ENCODE data around the gene GRAMD4. TPM values are rescaled to one million over a fixed set of nuclear protein-coding genes. Genes with fewer than 3 reads are reported as not detected.

The GRAMD4 gene
- total RNA-seq, 1 experiment from 2014 or later: 19.8 TPM

DNA sequence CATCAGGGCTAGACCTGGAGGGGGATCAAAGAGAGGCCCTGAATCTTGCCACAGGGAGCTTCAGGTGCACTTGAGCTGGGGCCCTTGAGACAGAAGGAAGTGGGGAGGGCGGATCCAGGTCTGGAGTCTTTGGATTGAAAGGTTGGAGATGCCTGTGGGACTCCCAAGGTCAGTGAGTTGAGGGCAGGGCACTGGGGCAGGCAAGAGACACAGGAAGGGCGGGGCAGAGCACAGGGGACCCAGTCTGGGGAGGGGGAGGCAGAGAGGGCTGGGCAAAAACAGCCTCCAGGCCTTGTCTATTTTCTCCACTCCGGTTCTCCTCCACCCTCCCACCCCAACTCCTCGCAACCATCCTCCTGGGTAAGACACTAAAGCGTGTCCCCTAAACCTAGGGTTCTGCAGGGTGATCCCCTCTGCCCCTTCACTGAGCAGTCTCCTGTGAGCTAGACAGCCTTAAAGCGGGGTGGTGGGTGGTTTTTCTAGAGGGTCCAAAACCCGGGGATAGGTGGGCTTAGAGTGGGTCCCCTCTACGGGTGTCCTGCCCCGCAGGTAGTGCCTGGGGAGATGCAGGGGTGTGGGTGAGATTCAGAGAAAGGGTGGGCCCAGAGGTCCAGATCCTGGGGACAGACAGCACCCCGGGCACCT lies 44.2 kb upstream of the GRAMD4 start:
- H3K79me1 ChIP-seq (ENCODE audit: insufficient read depth, low read depth, low read length, poor library complexity, severe bottlenecking): no peaks in the 10 kb centered on the region
- no peak overlapping the region for H3K18ac ChIP-seq (ENCODE audit: insufficient read length, low read depth, low read length)
- no peaks in the 10 kb centered on the region; the same call in 1 of the 2 replicates for H3K27me3 ChIP-seq (ENCODE audit: insufficient read depth, low read length)
- H3K56ac ChIP-seq (ENCODE audit: insufficient read length, low read depth, low read length): no peak overlapping the region
- H3K9me3 Mint-ChIP-seq: peaks cover 9 to 10% of the 10 kb centered on the region in 2 experiments
- no peak overlapping the region for H3K14ac ChIP-seq (ENCODE audit: insufficient read depth, low read length)
- peaks cover 8% of the 10 kb centered on the region for H3K23me2 ChIP-seq (ENCODE audit: insufficient read length, low read depth, low read length, poor library complexity, severe bottlenecking)
- no peak overlapping the region for H3T11ph ChIP-seq (ENCODE audit: low read length)
- H4K91ac ChIP-seq (ENCODE audit: insufficient read length, low read depth, low read length): no peak overlapping the region
- no peak overlapping the region for H3K27ac ChIP-seq (ENCODE audit: insufficient read length, low read depth, low read length)
- DNase-seq: peak; percentile 74
- H4K20me1 ChIP-seq (ENCODE audit: control insufficient read depth, insufficient read depth, insufficient read length): no peaks in the 10 kb centered on the region
- H3K9ac ChIP-seq (ENCODE audit: extremely low read depth, insufficient read length, low read length): no peak overlapping the region
- peaks cover 34% of the 10 kb centered on the region for H3K27me3 Mint-ChIP-seq (ENCODE audit: low read depth)
- no peak overlapping the region for H2BK5ac ChIP-seq (ENCODE audit: insufficient read length, low read length)
- no peaks in the 10 kb centered on the region for H3K9me3 ChIP-seq (ENCODE audit: control insufficient read depth, low read depth, low read length)
- no peaks in the 10 kb centered on the region for H3K79me2 ChIP-seq (ENCODE audit: insufficient read depth, low read length)
- peaks cover 35 to 46% of the 10 kb centered on the region in 2 experiments for H3K4me1 Mint-ChIP-seq
- peak overlapping the region; percentile 20 for H3K4me2 ChIP-seq (ENCODE audit: insufficient read depth, insufficient read length, low read length)
- no peak overlapping the region for H2AK5ac ChIP-seq (ENCODE audit: insufficient read length, low read length)
- WGBS (ENCODE audit: extremely low coverage, insufficient read length, low lambda C conversion rate): no CpG with 5 or more reads among the region's 10 CpGs
- peak overlapping the region in 2 of 3 experiments; percentile 28 to 65; a peak in 1 of 7 replicates for H3K27ac Mint-ChIP-seq
- no peak overlapping the region for H4K5ac ChIP-seq (ENCODE audit: insufficient read length, low read depth, low read length)
- no peak overlapping the region for H2BK15ac ChIP-seq (ENCODE audit: low read depth, low read length)
- no peaks in the 10 kb centered on the region for H3K4me1 ChIP-seq (ENCODE audit: insufficient read depth, low read length)
- peak overlapping the region; percentile 70 to 83 for H3K4me3 Mint-ChIP-seq
- H2BK120ac ChIP-seq (ENCODE audit: low read depth, low read length, poor library complexity, severe bottlenecking): no peak overlapping the region
- TF ChIP-seq, protein P1, sequence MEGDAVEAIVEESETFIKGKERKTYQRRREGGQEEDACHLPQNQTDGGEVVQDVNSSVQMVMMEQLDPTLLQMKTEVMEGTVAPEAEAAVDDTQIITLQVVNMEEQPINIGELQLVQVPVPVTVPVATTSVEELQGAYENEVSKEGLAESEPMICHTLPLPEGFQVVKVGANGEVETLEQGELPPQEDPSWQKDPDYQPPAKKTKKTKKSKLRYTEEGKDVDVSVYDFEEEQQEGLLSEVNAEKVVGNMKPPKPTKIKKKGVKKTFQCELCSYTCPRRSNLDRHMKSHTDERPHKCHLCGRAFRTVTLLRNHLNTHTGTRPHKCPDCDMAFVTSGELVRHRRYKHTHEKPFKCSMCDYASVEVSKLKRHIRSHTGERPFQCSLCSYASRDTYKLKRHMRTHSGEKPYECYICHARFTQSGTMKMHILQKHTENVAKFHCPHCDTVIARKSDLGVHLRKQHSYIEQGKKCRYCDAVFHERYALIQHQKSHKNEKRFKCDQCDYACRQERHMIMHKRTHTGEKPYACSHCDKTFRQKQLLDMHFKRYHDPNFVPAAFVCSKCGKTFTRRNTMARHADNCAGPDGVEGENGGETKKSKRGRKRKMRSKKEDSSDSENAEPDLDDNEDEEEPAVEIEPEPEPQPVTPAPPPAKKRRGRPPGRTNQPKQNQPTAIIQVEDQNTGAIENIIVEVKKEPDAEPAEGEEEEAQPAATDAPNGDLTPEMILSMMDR (conservative IDR thresholded peaks at IDR 0.05): no peak
- H3K36me3 Mint-ChIP-seq (ENCODE audit: insufficient read depth in 1 of 3, low read depth in 3 of 3): peaks cover 0 to 5% (median 0%) of the 10 kb centered on the region in 3 experiments; a peak in 2 of 7 replicates
- no peak overlapping the region for H2BK20ac ChIP-seq (ENCODE audit: low read depth, low read length, poor library complexity, severe bottlenecking)
- no peak overlapping the region for H3K23ac ChIP-seq (ENCODE audit: insufficient read length, low read depth, low read length)
- no peak overlapping the region for H3K4ac ChIP-seq (ENCODE audit: low read depth, low read length)
- H4K8ac ChIP-seq (replicated peaks; ENCODE audit: insufficient read length, low read depth, low read length): no peak overlapping the region
- no peak overlapping the region for H2BK12ac ChIP-seq (ENCODE audit: insufficient read length, low read depth, low read length)
- H2AFZ ChIP-seq (ENCODE audit: low read length): no peak overlapping the region

Data from H9 (cell line).